Heart right ventricle (tissue), 16 donors: ENCODE measurements around the gene LRCH2. TPM values are rescaled to one million over a fixed set of nuclear protein-coding genes. Genes with fewer than 3 reads are reported as not detected.

Source experiments
- ATAC-seq, 8 donors: fragments of 200-7000 bp; cut with Tn5 transposase; one replicate each; pipeline ENCODE4 v1.9.1; 2020; ENCODE audit warnings: mild to moderate bottlenecking in 8 of 8, moderate library complexity in 8 of 8, moderate number of reproducible peaks in 1 of 8
- DNase-seq, 2 donors: peaks; one replicate each; pipeline ENCODE4 v3.0.0-alpha.2; 2020
- H3K27ac ChIP-seq, 10 donors: fragments of 200-600 bp; sonication (generic) in 2 of 10; one replicate each; pipeline versions ENCODE4 v1.5.0 to v1.8.0; 2020 to 2022; ENCODE audit warnings: mild to moderate bottlenecking in 3 of 10
- H3K27me3 ChIP-seq, 7 donors: fragments of 200-600 bp; one replicate each; pipeline ENCODE4 v1.8.0; 2021 to 2022; ENCODE audit warnings: mild to moderate bottlenecking in 2 of 7
- H3K36me3 ChIP-seq, 9 donors: fragments of 200-600 bp; sonication (generic) in 1 of 9; one replicate each; pipeline versions ENCODE4 v1.5.0 to v1.8.0; 2020 to 2022; ENCODE audit warnings: mild to moderate bottlenecking in 2 of 9
- H3K4me1 ChIP-seq, 9 donors: fragments of 200-600 bp; sonication (generic) in 1 of 9; one replicate each; pipeline versions ENCODE4 v1.5.0 to v1.8.0; 2020 to 2022; ENCODE audit warnings: mild to moderate bottlenecking in 4 of 9
- H3K4me3 ChIP-seq, 10 donors: fragments of 200-600 bp; sonication (generic) in 2 of 10; one replicate each; pipeline versions ENCODE4 v1.5.0 to v1.8.0; 2020 to 2022; ENCODE audit warnings: mild to moderate bottlenecking in 7 of 10, moderate library complexity in 2 of 10
- H3K9me3 ChIP-seq, 11 donors: fragments of 200-600 bp in 10 of 11; sonication (generic) in 2 of 11; one replicate each; pipeline versions ENCODE4 v1.5.0 to v1.8.0; 2013 to 2022; ENCODE audit warnings: mild to moderate bottlenecking in 2 of 11, control low read depth in 1 of 11, moderate library complexity in 1 of 11
- WGBS, 2 donors: extraction: QIAGEN DNeasy Blood & Tissue Kit; methylation state at CpG; one replicate each; pipeline ENCODE4 v1.1.7; 2013; ENCODE audit warnings: inconsistent platforms in 1 of 2; 5-methylcytosine and 5-hydroxymethylcytosine counted together
- intact Hi-C, 10 donors: fragments of 100-400 bp; cut with DNase I; formaldehyde crosslinking; loops; one replicate each; pipeline versions ENCODE4 v1.11.1 to v1.14.2; 2022
- long read RNA-seq, 3 donors: library from polyadenylated mRNA; unstranded; transcript quantifications; one replicate each; pipeline ENCODE4 v2.0.0, GENCODE V29; 2020 to 2021
- polyA plus RNA-seq, 2 donors: library from polyadenylated mRNA; stranded (reverse); fragments of 200-250 nt; gene quantifications; one replicate each; pipeline ENCODE4 v1.2.3, GENCODE V29; 2013
- total RNA-seq, 10 donors: library from RNA; stranded (reverse); fragmentation: NEBNext Ultra II Directional in 3 of 10; extraction: Animal tissue kit (Norgen Biotek cat#: 25700) in 3 of 10; gene quantifications; one replicate each; pipeline versions ENCODE4 v1.2.1 to v1.2.4, GENCODE V29; 2021 to 2023
- TF ChIP-seq, protein P1 (sequence below), 9 donors: fragments of 200-600 bp; sonication (generic) in 2 of 9; IDR thresholded peaks; one replicate each; pipeline versions ENCODE4 v1.5.0 to v1.8.0; 2021 to 2022; ENCODE audit warnings: antibody characterized with exemption in 9 of 9, mild to moderate bottlenecking in 5 of 9, moderate library complexity in 1 of 9
- donor health status: Arrhythmogenic right ventricular cardiomyopathy.
- donor health status: ischemic (EF 13 %, LVEDD 7.1; RV severe dilation, severe dysfunction).
- donor health status: healthy with polysubstance abuse.
- donor health status: DM: no; HTN: yes; CAD: no.
- donor health status: DM: no; HTN: no; CAD: no.
- donor health status: ischemic (EF 25% LVEDD 6.9; RV normal size, moderate dysfunction).
- donor health status: ischemic (EF 25% LVEDD 5.7; RV mildly dilated, moderate dysfunction).
- donor health status: healthy.
- donor health status: DM: yes; HTN: yes; CAD: no.
- donor health status: Ischemic cardiomyopathy.
- donor health status: ischemic (EF 35%, LVEDD 5.7; RV mildly dilated, moderate dysfunction).
- donor health status: nonischemic (EF 11% LVEDD 7.7; RV severe dilation, severe dysfunction).
- donor health status: DM: yes; HTN: yes; CAD: no.
- donor health status: PGD.
- donor health status: ischemic (EF 29% LVEDD 5.4; RV normal size, mild dysfunction).
- donor health status: nonischemic (EF 23%, LVEDD 6.1; RV moderate dilation, normal function).

The LRCH2 gene, protein sequence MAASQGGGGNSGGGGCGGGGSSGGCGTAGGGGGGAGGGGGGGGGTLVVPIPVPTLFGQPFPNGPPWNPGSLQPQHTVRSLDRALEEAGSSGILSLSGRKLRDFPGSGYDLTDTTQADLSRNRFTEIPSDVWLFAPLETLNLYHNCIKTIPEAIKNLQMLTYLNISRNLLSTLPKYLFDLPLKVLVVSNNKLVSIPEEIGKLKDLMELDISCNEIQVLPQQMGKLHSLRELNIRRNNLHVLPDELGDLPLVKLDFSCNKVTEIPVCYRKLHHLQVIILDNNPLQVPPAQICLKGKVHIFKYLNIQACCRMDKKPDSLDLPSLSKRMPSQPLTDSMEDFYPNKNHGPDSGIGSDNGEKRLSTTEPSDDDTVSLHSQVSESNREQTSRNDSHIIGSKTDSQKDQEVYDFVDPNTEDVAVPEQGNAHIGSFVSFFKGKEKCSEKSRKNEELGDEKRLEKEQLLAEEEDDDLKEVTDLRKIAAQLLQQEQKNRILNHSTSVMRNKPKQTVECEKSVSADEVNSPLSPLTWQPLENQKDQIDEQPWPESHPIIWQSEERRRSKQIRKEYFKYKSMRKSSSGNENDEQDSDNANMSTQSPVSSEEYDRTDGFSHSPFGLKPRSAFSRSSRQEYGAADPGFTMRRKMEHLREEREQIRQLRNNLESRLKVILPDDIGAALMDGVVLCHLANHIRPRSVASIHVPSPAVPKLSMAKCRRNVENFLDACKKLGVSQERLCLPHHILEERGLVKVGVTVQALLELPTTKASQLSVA
- total RNA-seq: 1 to 10 TPM in 7 of 10 donors, under 1 TPM in 3; 0.82 to 1.9 (median 1.3) TPM
- 1 to 10 TPM in 1 of 2 donors, under 1 TPM in 1; 0.46 to 1.6 TPM for polyA plus RNA-seq
- long read RNA-seq, donor 1: 0 reads
- long read RNA-seq, donor 2: 0 reads
- long read RNA-seq, donor 3: 0 reads

GRCh38 chrX:115233497-115234455 lies at the start of gene LRCH2:
TSS of gene LRCH2 (minus strand) at chrX:115234096. CDS start at chrX:115234041, 55 bp downstream.
- peak within 1 kb of the TSS; percentile 41 to 65 (median 58) for H3K4me3 ChIP-seq
- peak; percentile 18 to 41 for DNase-seq
- ATAC-seq: peak; percentile 58 to 90 (median 82)
- H3K27me3 ChIP-seq: peaks cover 0 to 86% (median 0%) of the 10 kb centered on the region in 7 donors
- intact Hi-C loops: no loop called here
- peak within 1 kb of the TSS in 7 of 10 donors; percentile 19 to 64 (median 53) for H3K27ac ChIP-seq
- WGBS, 2 donors: 0% methylated on average over 33 to 59 of the region's 59 CpGs
- H3K9me3 ChIP-seq: no peaks in the 10 kb centered on the region
- TF ChIP-seq, protein P1, sequence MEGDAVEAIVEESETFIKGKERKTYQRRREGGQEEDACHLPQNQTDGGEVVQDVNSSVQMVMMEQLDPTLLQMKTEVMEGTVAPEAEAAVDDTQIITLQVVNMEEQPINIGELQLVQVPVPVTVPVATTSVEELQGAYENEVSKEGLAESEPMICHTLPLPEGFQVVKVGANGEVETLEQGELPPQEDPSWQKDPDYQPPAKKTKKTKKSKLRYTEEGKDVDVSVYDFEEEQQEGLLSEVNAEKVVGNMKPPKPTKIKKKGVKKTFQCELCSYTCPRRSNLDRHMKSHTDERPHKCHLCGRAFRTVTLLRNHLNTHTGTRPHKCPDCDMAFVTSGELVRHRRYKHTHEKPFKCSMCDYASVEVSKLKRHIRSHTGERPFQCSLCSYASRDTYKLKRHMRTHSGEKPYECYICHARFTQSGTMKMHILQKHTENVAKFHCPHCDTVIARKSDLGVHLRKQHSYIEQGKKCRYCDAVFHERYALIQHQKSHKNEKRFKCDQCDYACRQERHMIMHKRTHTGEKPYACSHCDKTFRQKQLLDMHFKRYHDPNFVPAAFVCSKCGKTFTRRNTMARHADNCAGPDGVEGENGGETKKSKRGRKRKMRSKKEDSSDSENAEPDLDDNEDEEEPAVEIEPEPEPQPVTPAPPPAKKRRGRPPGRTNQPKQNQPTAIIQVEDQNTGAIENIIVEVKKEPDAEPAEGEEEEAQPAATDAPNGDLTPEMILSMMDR (IDR thresholded peaks at IDR 0.05): no peak
- no peaks in the 10 kb centered on the region for H3K36me3 ChIP-seq
- H3K4me1 ChIP-seq: peaks cover 0 to 6% (median 0%) of the 10 kb centered on the region in 9 donors

DNA sequence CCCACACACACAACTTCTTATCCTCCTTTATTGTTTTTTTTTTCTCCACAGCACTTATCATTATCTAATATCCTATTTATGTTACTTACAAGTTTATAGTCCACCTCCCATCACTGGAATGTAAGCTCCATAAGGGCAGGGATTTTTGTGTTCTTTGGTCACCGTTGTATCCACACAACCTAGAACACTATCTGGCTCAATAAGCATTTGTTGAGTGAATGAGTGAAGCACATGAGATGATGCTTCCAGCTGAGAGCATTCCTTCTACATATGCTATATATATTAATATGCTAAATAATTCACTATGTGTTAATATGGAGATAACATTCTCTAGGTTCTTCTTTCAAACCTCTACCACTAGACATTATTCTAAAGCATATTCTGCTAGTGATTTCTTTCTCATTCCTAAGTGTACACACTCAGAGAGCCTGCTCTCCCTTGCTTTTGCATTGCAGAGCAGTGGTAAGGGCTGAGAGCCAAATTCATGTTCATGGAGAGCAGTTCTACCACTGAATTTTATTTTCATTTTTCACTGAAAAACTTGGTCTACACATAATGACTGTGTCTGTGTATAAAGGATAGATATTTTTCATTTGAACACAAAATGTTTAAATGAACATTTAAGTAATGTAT lies 35.3 kb upstream of the LRCH2 start:
- H3K4me1 ChIP-seq: no peaks in the 10 kb centered on the region
- no peak overlapping the region for H3K27ac ChIP-seq
- H3K27me3 ChIP-seq: peaks cover 0 to 71% (median 0%) of the 10 kb centered on the region in 7 donors
- DNase-seq: no peak
- TF ChIP-seq, protein P1 (IDR thresholded peaks at IDR 0.05): no peak
- ATAC-seq: no peak
- H3K9me3 ChIP-seq: no peaks in the 10 kb centered on the region
- intact Hi-C loops: no loop called here
- no peak overlapping the region for H3K4me3 ChIP-seq
- 78 to 79% methylated on average over 1 of the region's 1 CpG for WGBS, 2 donors
- H3K36me3 ChIP-seq: no peaks in the 10 kb centered on the region

GRCh38 chrX:115268421-115268820 lies 34.5 kb upstream of the LRCH2 start:
- no peak for ATAC-seq
- intact Hi-C loops: no loop called here
- H3K9me3 ChIP-seq: no peaks in the 10 kb centered on the region
- TF ChIP-seq, protein P1 (IDR thresholded peaks at IDR 0.05): peak in 4 of 9 donors; percentile 17 to 28 (median 24)
- no peaks in the 10 kb centered on the region for H3K36me3 ChIP-seq
- H3K4me1 ChIP-seq: no peaks in the 10 kb centered on the region
- H3K4me3 ChIP-seq: no peak overlapping the region
- H3K27ac ChIP-seq: no peak overlapping the region
- 49 to 60% methylated on average over 3 of the region's 3 CpGs for WGBS, 2 donors
- peaks cover 0 to 77% (median 0%) of the 10 kb centered on the region in 7 donors for H3K27me3 ChIP-seq
- DNase-seq: no peak
